HEK293 (cell line): Measurements from ENCODE around the gene TIMM17B.
A peak's percentile ranks its signal among the peaks of the same experiment; 100 is the strongest.

Experiments used
- KLF7 ChIP-seq: fragments of 450-650 bp; formaldehyde crosslinking; IDR thresholded peaks from 2 replicates; pipeline ENCODE4 v1.5.1; 2016; ENCODE audit warnings: missing biosample characterization, missing genetic modification characterization, borderline replicate concordance
- PRDM10 ChIP-seq: fragments of 450-650 bp; formaldehyde crosslinking; IDR thresholded peaks from 2 replicates; pipeline ENCODE4 v1.5.1; 2016; ENCODE audit warnings: missing biosample characterization, missing genetic modification characterization
- ZBTB1 ChIP-seq: fragments of 450-650 bp; formaldehyde crosslinking; IDR thresholded peaks from 2 replicates; pipeline ENCODE4 v1.5.1; 2016; ENCODE audit warnings: missing biosample characterization, missing genetic modification characterization
- ZBTB49 ChIP-seq: fragments of 450-650 bp; formaldehyde crosslinking; IDR thresholded peaks from 2 replicates; pipeline ENCODE4 v1.5.1; 2016; ENCODE audit warnings: missing biosample characterization, missing genetic modification characterization, low read depth
- ZNF138 ChIP-seq: fragments of 450-650 bp; formaldehyde crosslinking; IDR thresholded peaks from 2 replicates; pipeline ENCODE4 v1.5.1; 2016; ENCODE audit warnings: missing biosample characterization, missing genetic modification characterization, borderline replicate concordance
- ZNF16 ChIP-seq: fragments of 450-650 bp; formaldehyde crosslinking; IDR thresholded peaks from 2 replicates; pipeline ENCODE4 v1.5.1; 2016; ENCODE audit warnings: low read depth, missing biosample characterization, missing genetic modification characterization
- ZNF184 ChIP-seq: fragments of 450-650 bp; IDR thresholded peaks from 2 replicates; pipeline ENCODE4 v1.5.1; 2018; ENCODE audit warnings: missing biosample characterization, mild to moderate bottlenecking, missing genetic modification characterization
- ZNF221 ChIP-seq: fragments of 450-650 bp; formaldehyde crosslinking; IDR thresholded peaks from 2 replicates; pipeline ENCODE4 v1.5.1; 2017; ENCODE audit warnings: missing biosample characterization, missing genetic modification characterization, borderline replicate concordance
- ZNF292 ChIP-seq: fragments of 450-650 bp; formaldehyde crosslinking; IDR thresholded peaks from 2 replicates; pipeline ENCODE4 v1.5.1; 2016; ENCODE audit warnings: low read depth, missing biosample characterization, missing genetic modification characterization, borderline replicate concordance
- ZNF302 ChIP-seq: fragments of 450-650 bp; formaldehyde crosslinking; IDR thresholded peaks from 2 replicates; pipeline ENCODE4 v1.5.1; 2016; ENCODE audit warnings: missing biosample characterization, missing genetic modification characterization, low read depth
- ZNF324 ChIP-seq: fragments of 450-650 bp; formaldehyde crosslinking; IDR thresholded peaks from 2 replicates; pipeline ENCODE4 v1.5.1; 2016; ENCODE audit warnings: missing biosample characterization, missing genetic modification characterization
- ZNF362 ChIP-seq: fragments of 450-650 bp; formaldehyde crosslinking; IDR thresholded peaks from 2 replicates; pipeline ENCODE4 v1.5.1; 2016; ENCODE audit warnings: missing biosample characterization, missing genetic modification characterization
- ZNF48 ChIP-seq: fragments of 450-650 bp; formaldehyde crosslinking; IDR thresholded peaks from 2 replicates; pipeline ENCODE4 v1.5.1; 2016; ENCODE audit warnings: missing biosample characterization, missing genetic modification characterization
- ZNF610 ChIP-seq: fragments of 450-650 bp; formaldehyde crosslinking; IDR thresholded peaks from 2 replicates; pipeline ENCODE4 v1.5.1; 2016; ENCODE audit warnings: missing biosample characterization, missing genetic modification characterization, borderline replicate concordance
- ZNF621 ChIP-seq: fragments of 450-650 bp; formaldehyde crosslinking; IDR thresholded peaks from 2 replicates; pipeline ENCODE4 v1.5.1; 2017; ENCODE audit warnings: missing biosample characterization, missing genetic modification characterization
- ZNF623 ChIP-seq: fragments of 450-650 bp; formaldehyde crosslinking; IDR thresholded peaks from 2 replicates; pipeline ENCODE4 v1.5.1; 2016; ENCODE audit warnings: missing biosample characterization, missing genetic modification characterization
- ZNF768 ChIP-seq: fragments of 450-650 bp; formaldehyde crosslinking; IDR thresholded peaks from 2 replicates; pipeline ENCODE4 v1.5.1; 2018; ENCODE audit warnings: missing biosample characterization, mild to moderate bottlenecking, missing genetic modification characterization
- ZSCAN23 ChIP-seq: fragments of 450-650 bp; formaldehyde crosslinking; IDR thresholded peaks from 2 replicates; pipeline ENCODE4 v1.5.1; 2016; ENCODE audit warnings: missing biosample characterization, missing genetic modification characterization
- TF ChIP-seq, protein P1 (sequence below): IDR thresholded peaks from 2 replicates; pipeline ENCODE4 v1.6.1; 2011; ENCODE audit warnings: mild to moderate bottlenecking, low read depth, low read length, borderline replicate concordance
- TF ChIP-seq, protein P2 (sequence below): fragments of 450-650 bp; formaldehyde crosslinking; IDR thresholded peaks from 2 replicates; pipeline ENCODE4 v1.5.1; 2016; ENCODE audit warnings: missing biosample characterization, missing genetic modification characterization
- TF ChIP-seq, protein P3 (sequence below): fragments of 450-650 bp; formaldehyde crosslinking; IDR thresholded peaks from 2 replicates; pipeline ENCODE4 v1.5.1; 2016; ENCODE audit warnings: missing biosample characterization, missing genetic modification characterization, borderline replicate concordance

TIMM17B gene

GRCh38 chrX:48918643-48919340 is 21.2 kb upstream of the TIMM17B start, which contains the start of gene PIM2 (continued):
- TF ChIP-seq PRDM10 (0 out of 2 replicates have a peak, but pooled peaks have one; percentile 10), ZBTB49 (tag by site-specific recombination) (no peak), ZNF221 (tag by site-specific recombination) (no peak), ZNF48 (no peak), ZNF362 (tag by site-specific recombination) (no peak), KLF7 (tag by site-specific recombination) (no peak; the same call in 1 of the 2 replicates), ZNF184 (no peak), ZNF16 (no peak), ZNF292 (tag by site-specific recombination) (no peak), ZNF324 (tag by site-specific recombination) (0 out of 2 replicates have a peak, but pooled peaks have one; percentile 18), ZSCAN23 (no peak), ZNF621 (tag by site-specific recombination) (no peak), ZNF768 (tag by site-specific recombination) (no peak), ZNF610 (no peak), ZNF138 (tag by site-specific recombination) (no peak), ZBTB1 (tag by site-specific recombination) (no peak), ZNF623 (tag by site-specific recombination) (no peak), ZNF302 (tag by site-specific recombination) (no peak)
- TF ChIP-seq, protein P1, sequence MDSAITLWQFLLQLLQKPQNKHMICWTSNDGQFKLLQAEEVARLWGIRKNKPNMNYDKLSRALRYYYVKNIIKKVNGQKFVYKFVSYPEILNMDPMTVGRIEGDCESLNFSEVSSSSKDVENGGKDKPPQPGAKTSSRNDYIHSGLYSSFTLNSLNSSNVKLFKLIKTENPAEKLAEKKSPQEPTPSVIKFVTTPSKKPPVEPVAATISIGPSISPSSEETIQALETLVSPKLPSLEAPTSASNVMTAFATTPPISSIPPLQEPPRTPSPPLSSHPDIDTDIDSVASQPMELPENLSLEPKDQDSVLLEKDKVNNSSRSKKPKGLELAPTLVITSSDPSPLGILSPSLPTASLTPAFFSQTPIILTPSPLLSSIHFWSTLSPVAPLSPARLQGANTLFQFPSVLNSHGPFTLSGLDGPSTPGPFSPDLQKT: no peak; the same call in 1 of the 2 replicates
- TF ChIP-seq, protein P2, sequence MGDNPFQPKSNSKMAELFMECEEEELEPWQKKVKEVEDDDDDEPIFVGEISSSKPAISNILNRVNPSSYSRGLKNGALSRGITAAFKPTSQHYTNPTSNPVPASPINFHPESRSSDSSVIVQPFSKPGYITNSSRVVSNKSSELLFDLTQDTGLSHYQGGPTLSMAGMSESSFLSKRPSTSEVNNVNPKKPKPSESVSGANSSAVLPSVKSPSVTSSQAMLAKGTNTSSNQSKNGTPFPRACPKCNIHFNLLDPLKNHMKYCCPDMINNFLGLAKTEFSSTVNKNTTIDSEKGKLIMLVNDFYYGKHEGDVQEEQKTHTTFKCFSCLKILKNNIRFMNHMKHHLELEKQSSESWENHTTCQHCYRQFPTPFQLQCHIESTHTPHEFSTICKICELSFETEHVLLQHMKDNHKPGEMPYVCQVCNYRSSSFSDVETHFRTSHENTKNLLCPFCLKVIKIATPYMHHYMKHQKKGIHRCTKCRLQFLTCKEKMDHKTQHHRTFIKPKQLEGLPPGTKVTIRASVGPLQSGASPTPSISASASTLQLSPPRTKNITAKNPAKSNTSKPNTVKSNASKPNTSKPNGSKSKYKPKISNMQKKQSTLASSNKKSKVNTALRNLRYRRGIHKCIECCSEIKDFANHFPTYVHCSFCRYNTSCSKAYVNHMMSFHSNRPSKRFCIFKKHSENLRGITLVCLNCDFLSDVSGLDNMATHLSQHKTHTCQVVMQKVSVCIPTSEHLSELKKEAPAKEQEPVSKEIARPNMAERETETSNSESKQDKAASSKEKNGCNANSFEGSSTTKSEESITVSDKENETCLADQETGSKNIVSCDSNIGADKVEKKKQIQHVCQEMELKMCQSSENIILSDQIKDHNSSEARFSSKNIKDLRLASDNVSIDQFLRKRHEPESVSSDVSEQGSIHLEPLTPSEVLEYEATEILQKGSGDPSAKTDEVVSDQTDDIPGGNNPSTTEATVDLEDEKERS: no peak
- TF ChIP-seq, protein P3, sequence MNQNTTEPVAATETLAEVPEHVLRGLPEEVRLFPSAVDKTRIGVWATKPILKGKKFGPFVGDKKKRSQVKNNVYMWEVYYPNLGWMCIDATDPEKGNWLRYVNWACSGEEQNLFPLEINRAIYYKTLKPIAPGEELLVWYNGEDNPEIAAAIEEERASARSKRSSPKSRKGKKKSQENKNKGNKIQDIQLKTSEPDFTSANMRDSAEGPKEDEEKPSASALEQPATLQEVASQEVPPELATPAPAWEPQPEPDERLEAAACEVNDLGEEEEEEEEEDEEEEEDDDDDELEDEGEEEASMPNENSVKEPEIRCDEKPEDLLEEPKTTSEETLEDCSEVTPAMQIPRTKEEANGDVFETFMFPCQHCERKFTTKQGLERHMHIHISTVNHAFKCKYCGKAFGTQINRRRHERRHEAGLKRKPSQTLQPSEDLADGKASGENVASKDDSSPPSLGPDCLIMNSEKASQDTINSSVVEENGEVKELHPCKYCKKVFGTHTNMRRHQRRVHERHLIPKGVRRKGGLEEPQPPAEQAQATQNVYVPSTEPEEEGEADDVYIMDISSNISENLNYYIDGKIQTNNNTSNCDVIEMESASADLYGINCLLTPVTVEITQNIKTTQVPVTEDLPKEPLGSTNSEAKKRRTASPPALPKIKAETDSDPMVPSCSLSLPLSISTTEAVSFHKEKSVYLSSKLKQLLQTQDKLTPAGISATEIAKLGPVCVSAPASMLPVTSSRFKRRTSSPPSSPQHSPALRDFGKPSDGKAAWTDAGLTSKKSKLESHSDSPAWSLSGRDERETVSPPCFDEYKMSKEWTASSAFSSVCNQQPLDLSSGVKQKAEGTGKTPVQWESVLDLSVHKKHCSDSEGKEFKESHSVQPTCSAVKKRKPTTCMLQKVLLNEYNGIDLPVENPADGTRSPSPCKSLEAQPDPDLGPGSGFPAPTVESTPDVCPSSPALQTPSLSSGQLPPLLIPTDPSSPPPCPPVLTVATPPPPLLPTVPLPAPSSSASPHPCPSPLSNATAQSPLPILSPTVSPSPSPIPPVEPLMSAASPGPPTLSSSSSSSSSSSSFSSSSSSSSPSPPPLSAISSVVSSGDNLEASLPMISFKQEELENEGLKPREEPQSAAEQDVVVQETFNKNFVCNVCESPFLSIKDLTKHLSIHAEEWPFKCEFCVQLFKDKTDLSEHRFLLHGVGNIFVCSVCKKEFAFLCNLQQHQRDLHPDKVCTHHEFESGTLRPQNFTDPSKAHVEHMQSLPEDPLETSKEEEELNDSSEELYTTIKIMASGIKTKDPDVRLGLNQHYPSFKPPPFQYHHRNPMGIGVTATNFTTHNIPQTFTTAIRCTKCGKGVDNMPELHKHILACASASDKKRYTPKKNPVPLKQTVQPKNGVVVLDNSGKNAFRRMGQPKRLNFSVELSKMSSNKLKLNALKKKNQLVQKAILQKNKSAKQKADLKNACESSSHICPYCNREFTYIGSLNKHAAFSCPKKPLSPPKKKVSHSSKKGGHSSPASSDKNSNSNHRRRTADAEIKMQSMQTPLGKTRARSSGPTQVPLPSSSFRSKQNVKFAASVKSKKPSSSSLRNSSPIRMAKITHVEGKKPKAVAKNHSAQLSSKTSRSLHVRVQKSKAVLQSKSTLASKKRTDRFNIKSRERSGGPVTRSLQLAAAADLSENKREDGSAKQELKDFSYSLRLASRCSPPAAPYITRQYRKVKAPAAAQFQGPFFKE (tag by site-specific recombination): no peak
